Effector CD8-positive, alpha-beta T cell (primary cell): ENCODE measurements around the gene ADI1.

Source experiments
- DNase-seq: peaks from one replicate; lab custom pipeline; 2025; lab: John Stamatoyannopoulos, UW

Gene ADI1

GRCh38 chr2:3447789-3448317 is 71.5 kb downstream of the ADI1 start:
- no peak for DNase-seq
